Mesothelial cell of epicardium (in vitro differentiated cells): ENCODE measurements around the gene SCYL2. TPM values are rescaled to one million over a fixed set of nuclear protein-coding genes. Genes with fewer than 3 reads are reported as not detected.
"Not testable (repeated sequence)": the region's sequence is repeated elsewhere in the genome, so short reads cannot be mapped to it uniquely, and the experiment has no call there.

Source experiments
- DNase-seq, 2 experiments: peaks; one replicate each; pipeline ENCODE4 v3.0.0; 2021; ENCODE audit warnings: low spot score in 2 of 2; ENCODE audit not compliant: unreplicated experiment in 2 of 2
- H3K27ac Mint-ChIP-seq: 2 replicates; pipeline ENCODE4 v1.8.0; 2021; ENCODE audit warnings: mixed read lengths
- H3K27me3 Mint-ChIP-seq: 2 replicates; pipeline ENCODE4 v1.8.0; 2021; ENCODE audit warnings: low read depth, mixed read lengths
- H3K36me3 Mint-ChIP-seq: 2 replicates; pipeline ENCODE4 v1.8.0; 2021; ENCODE audit warnings: mixed read lengths
- H3K4me1 Mint-ChIP-seq: 2 replicates; pipeline ENCODE4 v1.8.0; 2021; ENCODE audit warnings: mixed read lengths
- H3K4me3 Mint-ChIP-seq: 2 replicates; pipeline ENCODE4 v1.8.0; 2021; ENCODE audit warnings: mild to moderate bottlenecking, moderate library complexity, mixed read lengths
- H3K9me3 Mint-ChIP-seq: 2 replicates; pipeline ENCODE4 v1.8.0; 2021; ENCODE audit warnings: mixed read lengths
- CTCF ChIP-seq: fragments of 200-600 bp; sonication (generic); IDR thresholded peaks from one replicate; pipeline ENCODE4 v1.5.0; 2021; ENCODE audit warnings: antibody characterized with exemption; ENCODE audit not compliant: unreplicated experiment
- total RNA-seq: library from RNA; stranded (reverse); gene quantifications from 3 replicates; pipeline ENCODE4 v1.2.1, GENCODE V29; 2021

The SCYL2 gene
- total RNA-seq, 1 donor from 2014 or later = 55.5 TPM

GRCh38 chr12:100253437-100253836 is 13.5 kb upstream of the SCYL2 start:
- Mint-ChIP-seq H3K36me3 (peaks cover 10% of the 10 kb centered on the region), H3K27ac (no peak overlapping the region), H3K27me3 (no peaks in the 10 kb centered on the region), H3K9me3 (peaks cover 7% of the 10 kb centered on the region), H3K4me1 (peaks cover 7% of the 10 kb centered on the region), H3K4me3 (no peak overlapping the region)
- TF ChIP-seq CTCF = no peak
- DNase-seq = no peak

GRCh38 chr12:100254876-100255275 is 12.1 kb upstream of the SCYL2 start:
- no peaks in the 10 kb centered on the region for H3K27me3 Mint-ChIP-seq
- H3K4me3 Mint-ChIP-seq = no peak overlapping the region
- peaks cover 9% of the 10 kb centered on the region for H3K9me3 Mint-ChIP-seq
- peaks cover 10% of the 10 kb centered on the region for H3K36me3 Mint-ChIP-seq
- peaks cover 7% of the 10 kb centered on the region for H3K4me1 Mint-ChIP-seq
- DNase-seq = no peak
- no peak overlapping the region for H3K27ac Mint-ChIP-seq
- no peak for TF ChIP-seq CTCF

- Mint-ChIP-seq H3K4me1 (peaks cover 7% of the 10 kb centered on the region), H3K27ac (no peak overlapping the region), H3K9me3 (peaks cover 9% of the 10 kb centered on the region), H3K36me3 (peaks cover 8% of the 10 kb centered on the region), H3K4me3 (no peak overlapping the region), H3K27me3 (no peaks in the 10 kb centered on the region)
- DNase-seq = no peak
- no peak for TF ChIP-seq CTCF
Measured at GRCh38 chr12:100258127-100258526, 8.8 kb upstream of the SCYL2 start.

GRCh38 chr12:100263131-100263530 is 3.8 kb upstream of the SCYL2 start:
- no peak for DNase-seq
- no peak overlapping the region for H3K4me3 Mint-ChIP-seq
- peaks cover 3% of the 10 kb centered on the region for H3K36me3 Mint-ChIP-seq
- H3K4me1 Mint-ChIP-seq = peaks cover 2% of the 10 kb centered on the region
- no peak overlapping the region for H3K27ac Mint-ChIP-seq
- peaks cover 5% of the 10 kb centered on the region for H3K9me3 Mint-ChIP-seq
- TF ChIP-seq CTCF = no peak
- no peaks in the 10 kb centered on the region for H3K27me3 Mint-ChIP-seq

GRCh38 chr12:100265107-100265506 is 1.9 kb upstream of the SCYL2 start:
- DNase-seq, H3K27me3 Mint-ChIP-seq, H3K36me3 Mint-ChIP-seq, H3K9me3 Mint-ChIP-seq, H3K4me3 Mint-ChIP-seq, H3K27ac Mint-ChIP-seq: not testable (repeated sequence)
- peaks cover 16% of the 10 kb centered on the region for H3K4me1 Mint-ChIP-seq

- H3K4me1 Mint-ChIP-seq = peaks cover 19% of the 10 kb centered on the region
Measured at GRCh38 chr12:100265732-100266584, 1.0 kb upstream of the SCYL2 start.

More at GRCh38 chr12:100265732-100266584, 1.0 kb upstream of the SCYL2 start:
- Mint-ChIP-seq H3K36me3 (no peaks in the 10 kb centered on the region), H3K4me3 (peak overlapping the region; percentile 99), H3K9me3 (no peaks in the 10 kb centered on the region), H3K27me3 (no peaks in the 10 kb centered on the region), H3K27ac (peak overlapping the region; percentile 99)
- DNase-seq = no peak
- TF ChIP-seq CTCF = no peak
